Smooth muscle cell of the umbilical artery (primary cell): ENCODE results near the gene NUAK1. TPM values are rescaled to one million over a fixed set of nuclear protein-coding genes. Genes with fewer than 3 reads are reported as not detected.

ENCODE experiments used
- total RNA-seq: library from RNA; depleted of rRNA; stranded (reverse); fragments of >200 nt; gene quantifications from 2 replicates; pipeline ENCODE4 v1.2.3, GENCODE V29; 2014

NUAK1 gene
- total RNA-seq, result 75.8 and 96.5 TPM in 2 replicates

DNA sequence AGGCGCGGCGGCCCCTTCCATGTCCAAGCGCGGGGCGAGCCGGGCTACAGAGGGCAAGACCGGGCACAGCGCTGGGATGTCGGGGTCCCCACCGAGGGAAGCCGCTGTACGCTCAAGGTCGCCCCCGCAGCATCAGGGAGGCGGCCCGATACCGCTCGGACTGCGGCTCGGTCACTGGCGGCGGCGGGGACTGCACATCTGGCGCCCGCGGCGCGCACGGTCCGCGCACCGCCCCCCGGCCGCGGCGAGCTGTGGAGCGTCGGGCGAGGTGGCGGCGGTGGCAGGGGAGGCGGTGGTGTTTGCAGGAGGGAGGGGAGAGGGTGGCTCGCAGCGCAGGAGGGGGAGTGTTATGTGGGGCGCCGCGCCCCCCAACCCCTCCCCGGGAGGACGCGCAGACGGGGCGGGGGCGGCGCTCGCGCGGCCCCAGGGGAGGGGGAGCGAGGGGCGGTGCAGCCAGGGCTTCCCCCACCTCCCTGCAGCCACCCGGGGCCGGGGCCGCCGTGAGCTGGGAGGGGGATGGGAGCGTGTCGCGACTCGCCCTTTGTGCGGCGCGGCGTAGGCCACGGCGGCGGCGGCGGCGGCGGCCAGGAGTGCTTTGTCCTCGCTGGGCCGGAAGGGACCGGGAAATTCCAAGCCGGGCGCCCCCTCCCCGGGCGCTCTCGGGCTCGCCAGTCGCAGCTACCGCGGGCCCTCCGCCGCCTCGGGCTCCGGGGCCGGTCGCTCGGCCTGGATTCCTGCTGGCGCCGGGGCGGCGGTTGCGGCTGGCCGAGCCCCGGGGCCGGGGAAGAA is at the start of gene NUAK1:
Gene NUAK1, minus strand, starts transcription at position 322 of the 789 bp plus-strand sequence. Its CDS starts 301 bp downstream, at position 21.

Other genes starting within 250 kb of the NUAK1 start
- gene CKAP4, start 109.1 kb upstream of the NUAK1 start, total RNA-seq, result 696 and 797 TPM in 2 replicates
- 21.7 and 39.8 TPM in 2 replicates for gene TCP11L2, start 163.8 kb upstream of the NUAK1 start, total RNA-seq
- 16.9 and 19.8 TPM in 2 replicates for gene POLR3B, start 218.8 kb upstream of the NUAK1 start, total RNA-seq